T47D (cell line): ENCODE measurements around the gene MSL1.

ENCODE experiments used
- DNase-seq, 2 experiments: peaks; one replicate each; pipeline versions ENCODE4 v3.0.0 to v3.0.0-alpha.2; 2011 to 2012; ENCODE audit warnings: low read depth in 1 of 2, low spot score in 1 of 2
- JUND ChIP-seq: IDR thresholded peaks from 2 replicates; pipeline ENCODE4 v1.6.1; 2012; ENCODE audit warnings: low read depth
- in situ Hi-C: cut with HindIII; loops from 2 replicates; pipeline ENCODE4 v1.10.0; 2016; ENCODE audit warnings: low sequenced_read_pairs, low pct_unique_long_range_greater_than_20kb

MSL1 gene

DNA sequence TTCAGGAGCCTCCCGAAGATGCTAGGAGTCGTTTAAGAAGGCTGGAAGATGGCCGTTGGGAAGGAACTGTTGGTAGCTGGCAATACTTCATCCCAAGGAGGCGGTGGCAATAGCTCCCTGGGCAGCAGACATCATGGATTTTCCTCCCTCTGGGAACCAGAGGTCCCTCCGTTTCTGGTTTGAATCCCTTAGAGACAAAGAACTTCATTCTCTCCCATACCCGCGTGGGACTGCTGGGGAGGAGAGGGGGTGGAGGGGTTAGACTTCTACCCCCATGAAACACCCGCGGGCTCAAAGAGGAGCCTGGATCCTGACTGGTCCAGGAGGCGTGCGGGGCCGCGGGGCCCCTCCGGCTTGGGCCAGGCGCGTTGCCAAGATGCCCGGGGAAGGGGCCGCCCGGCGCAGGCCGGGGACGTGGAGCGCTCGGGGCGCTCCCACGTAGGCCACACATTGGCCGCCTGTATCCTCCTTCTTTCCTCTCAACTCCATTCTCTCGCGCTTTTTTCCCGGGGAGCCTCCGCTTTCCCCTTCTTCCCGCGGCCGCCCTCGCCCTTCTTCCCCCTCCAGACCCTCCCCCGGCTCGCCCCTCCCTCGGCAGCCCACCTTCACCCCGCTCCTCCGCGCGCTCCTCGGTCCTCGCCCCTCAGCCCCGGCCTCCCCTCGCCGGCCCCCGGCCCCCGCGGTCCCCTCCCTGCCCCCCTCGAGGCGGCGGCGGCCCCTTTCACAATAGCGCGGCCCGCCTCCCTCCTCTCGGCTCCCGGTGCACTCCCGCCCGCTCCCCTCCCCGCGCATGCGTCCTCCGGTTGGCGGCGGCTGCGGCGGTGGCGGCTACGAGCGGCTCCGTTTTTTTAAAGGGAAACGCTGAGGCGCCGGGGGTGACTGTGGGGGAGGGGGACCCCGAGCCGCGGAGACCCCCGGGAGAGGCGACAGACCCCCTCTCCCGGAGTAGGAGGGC lies at the start of gene MSL1:
TSS of gene MSL1 (plus strand) at position 791 of the 955 bp plus-strand sequence. CDS start 642 bp downstream, outside the sequence.
- TF ChIP-seq JUND: no peak
- in situ Hi-C loops: no loop called here
- peak; percentile 88 to 91 for DNase-seq

DNA sequence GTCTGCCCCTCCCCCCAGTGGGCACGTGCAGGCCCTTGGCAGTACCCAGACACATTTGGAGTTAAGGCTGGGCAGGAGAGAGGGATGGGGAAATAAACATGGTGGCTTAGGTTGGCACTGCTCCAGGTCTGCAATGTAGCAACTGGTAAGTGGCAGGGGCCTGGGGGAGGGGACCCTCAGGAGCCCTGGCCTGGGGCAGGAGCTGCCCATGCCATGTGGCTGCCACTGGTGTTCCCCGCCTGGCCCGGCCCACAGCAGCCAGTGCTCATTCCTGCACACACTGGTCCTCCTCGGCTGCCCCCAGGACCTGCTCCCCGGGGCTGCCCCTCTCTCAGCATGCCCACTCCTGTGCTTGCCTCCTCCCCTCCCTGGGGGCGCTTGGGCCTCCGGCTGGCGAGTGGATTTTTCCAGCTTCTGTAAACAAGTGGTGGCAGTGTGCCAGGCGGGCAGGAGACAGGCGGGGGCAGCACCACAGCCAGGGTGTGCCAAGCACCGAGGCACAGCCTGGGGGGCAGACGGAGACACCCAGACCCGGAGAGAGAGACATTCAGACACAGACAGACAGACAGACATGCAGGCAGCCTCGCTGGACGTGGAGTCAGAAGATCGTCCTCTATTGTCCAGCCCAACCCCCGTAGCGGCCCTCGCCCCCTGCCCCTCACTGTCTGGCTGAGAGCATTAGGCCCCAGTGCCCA lies 49.6 kb upstream of the MSL1 start:
- no peak for TF ChIP-seq JUND
- DNase-seq: peak in 1 of 2 experiments; percentile 84
- in situ Hi-C loops: no loop called here

GRCh38 chr17:40072735-40073346 lies 48.9 kb upstream of the MSL1 start:
- DNase-seq: no peak
- in situ Hi-C loops: no loop called here
- TF ChIP-seq JUND: no peak

DNA sequence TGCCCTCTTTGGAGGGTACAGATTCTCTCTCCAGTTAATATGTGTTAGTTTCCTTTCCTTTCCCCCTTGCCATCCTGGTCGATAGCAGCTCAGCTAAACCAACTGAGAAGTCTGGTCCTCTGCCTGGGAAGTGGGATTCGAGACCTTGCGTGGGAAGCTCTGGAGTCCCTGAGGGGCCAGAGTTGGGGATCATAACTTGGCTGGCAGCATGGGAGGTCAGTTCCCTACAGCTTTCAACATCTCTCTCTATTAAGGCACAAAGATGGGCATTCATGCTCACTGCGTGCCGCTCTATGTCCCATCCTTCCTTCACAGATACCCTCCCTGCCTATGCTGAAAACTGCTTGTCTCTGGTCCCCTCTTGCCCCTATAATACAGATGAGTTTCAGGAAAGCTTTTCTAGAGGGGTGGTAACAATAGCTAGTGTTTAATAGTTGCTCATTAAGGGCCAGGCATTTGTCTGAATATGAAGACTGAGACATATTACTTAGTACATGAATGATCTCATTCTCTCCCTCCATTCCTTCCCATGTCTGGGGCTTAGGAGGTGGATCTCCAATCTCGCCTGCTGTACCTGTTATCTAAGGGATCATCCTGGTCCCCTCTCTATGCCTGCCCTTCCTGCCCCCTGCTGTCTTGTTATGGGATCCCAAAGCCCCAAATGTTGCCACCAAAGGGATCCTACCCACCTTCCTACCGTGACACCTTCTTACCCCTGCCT lies 48.2 kb upstream of the MSL1 start:
- TF ChIP-seq JUND: no peak
- in situ Hi-C loops: no loop called here
- DNase-seq: no peak

DNA sequence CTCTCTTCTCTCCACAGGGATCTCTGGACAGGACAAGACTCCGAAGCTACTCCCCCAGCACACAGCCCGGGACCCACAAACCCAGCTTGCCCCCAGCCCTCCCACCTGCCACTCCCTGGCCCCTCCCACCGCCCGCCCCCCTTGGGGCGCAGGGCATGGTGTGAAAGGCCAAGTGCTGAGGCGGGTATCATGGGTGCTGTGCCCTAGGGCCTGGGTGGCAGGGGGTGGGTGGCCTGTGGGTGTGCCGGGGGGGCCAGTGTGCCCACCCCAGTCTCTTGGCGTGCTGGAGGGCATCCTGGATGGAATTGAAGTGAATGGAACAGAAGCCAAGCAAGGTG lies 47.6 kb upstream of the MSL1 start:
- TF ChIP-seq JUND: no peak
- in situ Hi-C loops: no loop called here
- DNase-seq: no peak

DNA sequence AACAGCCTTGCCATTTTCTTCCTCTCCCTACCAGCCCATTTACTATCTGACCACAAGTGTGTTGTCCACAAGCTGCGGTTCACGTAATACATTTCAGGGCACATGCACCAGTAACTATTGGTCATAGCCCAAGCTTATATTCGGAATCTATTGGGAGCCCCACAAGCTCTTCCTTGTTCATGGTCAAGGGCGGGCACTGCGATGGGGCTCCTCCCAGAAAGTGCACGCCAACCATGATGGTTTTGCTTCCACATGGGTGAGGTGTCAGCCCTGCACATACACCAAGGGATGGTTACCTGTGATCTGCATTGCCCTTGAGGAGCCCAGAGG lies 46.9 kb upstream of the MSL1 start:
- no peak for DNase-seq
- TF ChIP-seq JUND: no peak
- in situ Hi-C loops: no loop called here

- DNase-seq: peak in 1 of 2 experiments; percentile 90
- no peak for TF ChIP-seq JUND
- in situ Hi-C loops: no loop called here
These were observed 46.4 kb upstream of the MSL1 start for GRCh38 chr17:40075201-40075941.

- DNase-seq: no peak
- no peak for TF ChIP-seq JUND
- in situ Hi-C loops: no loop called here
These were observed 45.8 kb upstream of the MSL1 start for GRCh38 chr17:40075942-40076498.

DNA sequence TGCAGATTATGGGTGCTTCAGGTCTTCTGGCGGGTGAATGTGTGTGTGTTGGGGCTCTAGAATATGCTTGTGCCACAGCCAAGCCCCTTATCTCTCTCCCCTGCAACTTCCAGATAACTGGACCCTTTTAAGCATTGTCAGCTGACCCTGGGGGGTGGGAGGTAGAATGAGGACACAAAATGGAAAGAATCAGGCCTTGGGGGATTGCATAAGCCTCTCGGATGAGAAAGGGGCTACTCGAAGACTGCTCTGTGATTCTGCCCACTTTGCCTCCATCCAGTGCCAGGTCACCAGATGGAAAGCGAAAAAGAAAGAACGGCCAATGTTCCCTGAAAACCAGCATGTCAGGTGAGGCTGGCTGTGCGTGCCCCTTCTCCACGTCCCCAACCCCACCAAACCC lies 45.2 kb upstream of the MSL1 start:
- in situ Hi-C loops: no loop called here
- no peak for TF ChIP-seq JUND
- no peak for DNase-seq

DNA sequence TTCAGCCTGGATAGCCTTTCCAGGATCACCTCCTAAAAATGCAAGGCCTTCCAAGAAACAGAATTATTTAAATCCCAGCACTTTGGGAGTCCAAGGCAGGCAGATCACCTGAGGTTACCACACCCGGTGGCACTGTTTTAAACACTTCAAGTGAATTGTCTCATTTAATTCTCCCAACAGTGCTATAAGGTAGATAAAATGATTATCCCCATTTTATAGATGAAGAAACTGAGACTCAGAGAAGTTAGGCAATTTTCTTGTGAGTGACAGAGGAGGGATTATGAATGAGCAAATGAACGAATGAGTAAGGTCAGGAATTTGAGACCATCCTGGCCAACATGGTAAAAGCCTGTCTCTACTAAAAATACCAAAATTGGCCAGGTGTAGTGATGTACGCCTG lies 42.2 kb upstream of the MSL1 start:
- in situ Hi-C loops: no loop called here
- no peak for TF ChIP-seq JUND
- no peak for DNase-seq

GRCh38 chr17:40084477-40084876 lies 37.3 kb upstream of the MSL1 start:
- DNase-seq: no peak
- in situ Hi-C loops: no loop called here
- no peak for TF ChIP-seq JUND
